GM12878 (cell line): ENCODE measurements around the gene CBR3. TPM values are rescaled to one million over a fixed set of nuclear protein-coding genes. Genes with fewer than 3 reads are reported as not detected.

Source experiments
- ATAC-seq: fragments of 200-7000 bp; cut with Tn5 transposase; 3 replicates; pipeline ENCODE4 v1.9.1; 2020; ENCODE audit warnings: mild to moderate bottlenecking, moderate library complexity
- BruUV-seq: library from RNA; stranded (reverse); fragments of 400-500 nt; replicated peaks from 2 replicates; lab custom pipeline; 2021; lab: Mats Ljungman, UMichigan
- CTCF ChIA-PET: fragments of 300-600 bp; sonication (Branson Sonifier 250); formaldehyde crosslinking; extraction: SDS; loops from one replicate; lab custom pipeline; 2021; ENCODE audit warnings: inconsistent platforms; lab: Yijun Ruan, JAX
- POLR2A ChIA-PET: fragments of 350-600 bp; formaldehyde crosslinking; extraction: SDS; loops from one replicate; lab custom pipeline; 2021; ENCODE audit warnings: inconsistent platforms; lab: Charles Lee
- RAD21 ChIA-PET: fragments of 300-600 bp; sonication (Branson Sonifier 250); formaldehyde crosslinking; loops from one replicate; lab custom pipeline; 2023; ENCODE audit warnings: antibody characterized with exemption; ENCODE audit not compliant: unreplicated experiment; lab: Charles Lee
- SMC1A ChIA-PET: fragments of 300-600 bp; sonication (Branson Sonifier 250); formaldehyde crosslinking; loops from one replicate; lab custom pipeline; 2023; ENCODE audit not compliant: unreplicated experiment, uncharacterized antibody; lab: Charles Lee
- DNase-seq: peaks from one replicate; pipeline ENCODE4 v3.0.0-alpha.2; 2011; ENCODE audit warnings: low read depth, low spot score
- FAIRE-seq: peaks from 3 replicates; lab custom pipeline; 2011; peaks lifted over from hg19 to GRCh38; lab: Jason Lieb, UNC
- H2AFZ ChIP-seq: 2 replicates; pipeline ENCODE4 v1.6.0; 2011; ENCODE audit warnings: low read depth, low read length, control low read depth; ENCODE audit not compliant: control insufficient read depth
- H3K27ac ChIP-seq: 2 replicates; pipeline ENCODE4 v1.5.1; 2011; ENCODE audit warnings: control low read depth; ENCODE audit not compliant: control insufficient read depth, insufficient read depth
- H3K27me3 ChIP-seq, 2 experiments: replicated peaks in 1 of 2; 2 replicates each; pipeline versions ENCODE4 v1.6.0 to v1.6.1; 2011; ENCODE audit warnings: low read length in 1 of 2; ENCODE audit not compliant: control insufficient read depth in 2 of 2, insufficient read depth in 2 of 2
- H3K36me3 ChIP-seq, 2 experiments: 2 replicates each; pipeline ENCODE4 v1.5.1; 2011; ENCODE audit warnings: low read length in 1 of 2; ENCODE audit not compliant: control insufficient read depth in 2 of 2, insufficient read depth in 2 of 2
- H3K4me1 ChIP-seq: 2 replicates; pipeline ENCODE4 v1.6.1; 2011; ENCODE audit warnings: mild to moderate bottlenecking, low read length, moderate library complexity, mixed read lengths; ENCODE audit not compliant: control insufficient read depth, insufficient read depth
- H3K4me2 ChIP-seq: 2 replicates; pipeline ENCODE4 v1.6.0; 2011; ENCODE audit warnings: control low read depth; ENCODE audit not compliant: control insufficient read depth, insufficient read depth
- H3K4me3 ChIP-seq: fragments of 200-600 bp; sonication (generic); 2 replicates; pipeline ENCODE4 v1.5.1; 2016
- H3K79me2 ChIP-seq: 2 replicates; pipeline ENCODE4 v1.6.0; 2011; ENCODE audit warnings: low read length; ENCODE audit not compliant: control insufficient read depth, insufficient read depth
- H3K9ac ChIP-seq: 2 replicates; pipeline ENCODE4 v1.8.0; 2011; ENCODE audit warnings: low read length, control low read depth, mixed read lengths; ENCODE audit not compliant: control insufficient read depth, insufficient read depth
- H3K9me3 ChIP-seq: replicated peaks from 3 replicates; pipeline ENCODE4 v1.5.1; 2011; ENCODE audit warnings: mild to moderate bottlenecking, low read length; ENCODE audit not compliant: control insufficient read depth, insufficient read depth
- H4K20me1 ChIP-seq: 2 replicates; pipeline ENCODE4 v1.6.0; 2011; ENCODE audit not compliant: control insufficient read depth, insufficient read depth
- CHD1 ChIP-seq: IDR thresholded peaks from 2 replicates; pipeline ENCODE4 v1.6.1; 2012; ENCODE audit warnings: low read depth, low read length, improper control_type of control experiment
- CHD2 ChIP-seq: IDR thresholded peaks from 2 replicates; pipeline ENCODE4 v1.6.1; 2011; ENCODE audit warnings: low read depth, low read length, improper control_type of control experiment, borderline replicate concordance
- CREB1 ChIP-seq: IDR thresholded peaks from 2 replicates; pipeline ENCODE4 v1.6.1; 2012; ENCODE audit warnings: low read depth, mild to moderate bottlenecking, inconsistent platforms
- DPF2 ChIP-seq: fragments of 450-650 bp; IDR thresholded peaks from 2 replicates; pipeline ENCODE4 v1.6.1; 2017; ENCODE audit warnings: mild to moderate bottlenecking
- E2F8 ChIP-seq: fragments of 450-650 bp; IDR thresholded peaks from 2 replicates; pipeline ENCODE4 v1.6.1; 2018; ENCODE audit warnings: mild to moderate bottlenecking, low read depth, moderate library complexity; ENCODE audit not compliant: partially characterized antibody
- EGR1 ChIP-seq, 2 experiments: IDR thresholded peaks; 1 replicate in 1 of 2; 2 replicates in 1 of 2; pipeline ENCODE4 v1.6.1; 2011 to 2012; ENCODE audit warnings: low read depth in 2 of 2, low read length in 2 of 2, borderline replicate concordance in 1 of 2, mild to moderate bottlenecking in 1 of 2, moderate library complexity in 1 of 2
- HDGF ChIP-seq: fragments of 450-650 bp; IDR thresholded peaks from 2 replicates; pipeline ENCODE4 v1.6.1; 2016; ENCODE audit warnings: antibody characterized with exemption
- JUND ChIP-seq: IDR thresholded peaks from 2 replicates; pipeline ENCODE4 v1.6.1; 2012; ENCODE audit warnings: low read depth, mild to moderate bottlenecking, low read length, improper control_type of control experiment, moderate library complexity
- MLLT1 ChIP-seq: fragments of 450-650 bp; IDR thresholded peaks from 2 replicates; pipeline ENCODE4 v1.6.1; 2016; ENCODE audit warnings: mild to moderate bottlenecking
- SP1 ChIP-seq: IDR thresholded peaks from one replicate; pipeline ENCODE4 v1.6.1; 2011; ENCODE audit warnings: low read depth, low read length
- SRF ChIP-seq, 2 experiments: IDR thresholded peaks; 2 replicates each; pipeline ENCODE4 v1.6.1; 2011; ENCODE audit warnings: low read depth in 2 of 2, low read length in 2 of 2, mild to moderate bottlenecking in 1 of 2, moderate library complexity in 1 of 2
- WGBS: methylation state at CpG from one replicate; pipeline ENCODE4 v1.1.6; 2016; ENCODE audit warnings: low lambda C conversion rate; ENCODE audit not compliant: insufficient replicate concordance, insufficient coverage; ENCODE audit errors: missing lambda C conversion rate; 5-methylcytosine and 5-hydroxymethylcytosine counted together
- in situ Hi-C: fragments of 300-500 bp; cut with MboI; formaldehyde crosslinking; loops from 9 replicates; pipeline ENCODE4 v1.14.3; 2018; ENCODE audit warnings: mixed read lengths
- intact Hi-C: fragments of 100-400 bp; cut with micrococcal nuclease; formaldehyde crosslinking; loops from one replicate; pipeline ENCODE4 v1.14.2; 2022; ENCODE audit not compliant: unreplicated experiment
- polyA plus RNA-seq, 11 experiments: library from polyadenylated mRNA; depleted of rRNA in 4 of 11; unstranded in 6 of 11; stranded (reverse) in 5 of 11; fragments of >200 nt; fragmentation: Nextera tagmentation in 4 of 11; fragmentation: Illumina TruSeq in 1 of 11; extraction: Ambion mirVana in 4 of 11; extraction: Trizol in 1 of 11; gene quantifications; 1 replicate in 1 of 11; 2 replicates in 10 of 11; pipeline versions ENCODE4 v1.2.1 to v1.2.3, GENCODE V29; 2011 to 2016; ENCODE audit warnings: inconsistent platforms in 2 of 11, missing spikeins in 2 of 11, low read depth in 1 of 11
- total RNA-seq, 4 experiments: library from RNA; depleted of rRNA in 3 of 4; stranded (reverse); fragments of >200 nt in 3 of 4; fragmentation: Illumina TruSeq in 1 of 4; extraction: Trizol in 1 of 4; gene quantifications; 2 replicates each; pipeline versions ENCODE4 v1.2.1 to v1.2.3, GENCODE V29; 2013 to 2021

The CBR3 gene
- total and polyA plus RNA-seq, 10 of the 15 experiments (the other 5 are each of a cell fraction or from before 2014, with no cell fraction given): 0.48 to 17.2 (median 11.2) TPM

GRCh38 chr21:36156339-36156814 is 21.5 kb downstream of the CBR3 start:
- intact Hi-C loops: loop anchor here (2.0 kb wide), 1 partner anchor 52 kb away; no protein-coding TSS in a partner anchor

More at GRCh38 chr21:36156339-36156814, 21.5 kb downstream of the CBR3 start:
- Histone ChIP-seq H3K4me3 (peak overlapping the region; percentile 87; the same call in 1 of the 2 replicates), H3K9me3 (no peaks in the 10 kb centered on the region), H3K27ac (no peak overlapping the region; the same call in 1 of the 2 replicates), H3K4me1 (peaks cover 9% of the 10 kb centered on the region), H3K36me3 (no peaks in the 10 kb centered on the region), H3K9ac (no peak overlapping the region; the same call in 1 of the 2 replicates), H3K4me2 (peak overlapping the region; percentile 98), H3K27me3 (no peaks in the 10 kb centered on the region), H3K79me2 (no peaks in the 10 kb centered on the region), H2AFZ (peak overlapping the region; percentile 83), H4K20me1 (no peaks in the 10 kb centered on the region)
- ATAC-seq: peak; percentile 95
- peak; percentile 87 for DNase-seq
- ChIA-PET SMC1A (interaction anchor here (1.0 kb wide), 1 partner anchor 55 kb away, joined by 3 read pairs; no protein-coding TSS in a partner anchor), POLR2A (interaction anchor here (1.0 kb wide), 1 partner anchor 164 kb away, joined by 3 read pairs; the partner anchor contains the start of gene MORC3), CTCF (interaction anchor here (1.4 to 8.9 kb wide), 3 partner anchors 15 to 175 kb away, joined by 3 to 77 read pairs (median 3); no protein-coding TSS in a partner anchor), RAD21 (no interaction called here)
- TF ChIP-seq EGR1 (IDR thresholded peaks at IDR 0.05; ENCODE audit: borderline replicate concordance in 1 of 2, low read depth in 2 of 2, low read length in 2 of 2) (peak in 1 of 2 experiments; percentile 40; a peak in 1 of 3 replicates), SRF (IDR thresholded peaks at IDR 0.05; ENCODE audit: low read depth in 2 of 2, low read length in 2 of 2) (0 out of 4 replicates have a peak, but pooled peaks of 1 of the 2 experiments have one; percentile 1), CHD2 (0 out of 2 replicates have a peak, but pooled peaks have one; percentile 15), HDGF (peak; percentile 99), MLLT1 (no peak), CHD1 (no peak), CREB1 (0 out of 2 replicates have a peak, but pooled peaks have one; percentile 20), SP1 (peak; percentile 61), JUND (no peak), DPF2 (no peak), E2F8 (no peak)
- BruUV-seq: no TSS peak
- WGBS: 1% methylated on average over 13 of the region's 43 CpGs
- FAIRE-seq: peak; percentile 98
- in situ Hi-C loops: no loop called here
